Skeletal muscle cell (primary cell): ENCODE data around the gene CHRNA4.

ENCODE experiments used
- DNase-seq: peaks from one replicate; pipeline ENCODE4 v3.0.0-alpha.2; 2010; ENCODE audit warnings: low read depth
- H3K4me3 ChIP-seq: 2 replicates; pipeline ENCODE4 v1.5.1; 2011; ENCODE audit warnings: low read depth, mild to moderate bottlenecking, control low read depth, low read length, moderate library complexity

The CHRNA4 gene

DNA sequence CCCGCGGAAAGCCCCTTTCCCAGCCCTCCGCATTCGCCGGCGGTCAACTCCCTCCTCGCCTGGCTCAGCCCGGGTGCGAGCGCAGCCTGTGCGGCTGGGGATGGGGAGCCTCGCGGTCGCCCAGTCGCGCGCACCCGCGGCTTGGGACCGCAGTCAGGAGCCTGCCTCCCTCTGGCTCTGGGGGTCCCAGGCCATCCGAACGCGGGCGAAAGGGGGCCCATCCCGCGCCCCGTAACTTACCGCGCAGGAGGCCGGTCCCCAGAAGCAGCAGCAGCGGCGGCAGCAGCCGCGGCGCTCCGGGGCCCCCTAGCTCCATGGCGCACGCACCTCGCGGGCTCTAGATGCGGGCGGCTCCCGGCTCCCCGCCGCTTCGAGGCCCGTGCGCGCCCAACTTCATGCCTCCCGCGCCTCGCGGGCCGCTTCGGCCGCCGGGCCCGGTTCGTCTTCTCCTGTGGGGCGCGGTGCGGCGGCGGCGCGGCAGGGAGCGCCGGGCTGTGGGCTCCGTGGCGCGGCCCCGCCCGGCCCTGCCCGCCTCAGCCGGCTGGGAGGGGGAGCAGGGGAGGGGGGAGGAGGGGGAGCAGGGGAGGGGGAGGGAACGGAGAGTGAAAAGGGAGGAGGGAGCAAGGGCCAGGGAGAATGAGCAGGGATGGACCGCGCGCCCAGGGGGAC lies at the start of gene CHRNA4:
Gene CHRNA4 (minus strand): TSS at position 500 of the 669 bp plus-strand sequence. CDS start 184 bp downstream, at position 316.
- no peak for DNase-seq
- no peak within 1 kb of the TSS for H3K4me3 ChIP-seq

DNA sequence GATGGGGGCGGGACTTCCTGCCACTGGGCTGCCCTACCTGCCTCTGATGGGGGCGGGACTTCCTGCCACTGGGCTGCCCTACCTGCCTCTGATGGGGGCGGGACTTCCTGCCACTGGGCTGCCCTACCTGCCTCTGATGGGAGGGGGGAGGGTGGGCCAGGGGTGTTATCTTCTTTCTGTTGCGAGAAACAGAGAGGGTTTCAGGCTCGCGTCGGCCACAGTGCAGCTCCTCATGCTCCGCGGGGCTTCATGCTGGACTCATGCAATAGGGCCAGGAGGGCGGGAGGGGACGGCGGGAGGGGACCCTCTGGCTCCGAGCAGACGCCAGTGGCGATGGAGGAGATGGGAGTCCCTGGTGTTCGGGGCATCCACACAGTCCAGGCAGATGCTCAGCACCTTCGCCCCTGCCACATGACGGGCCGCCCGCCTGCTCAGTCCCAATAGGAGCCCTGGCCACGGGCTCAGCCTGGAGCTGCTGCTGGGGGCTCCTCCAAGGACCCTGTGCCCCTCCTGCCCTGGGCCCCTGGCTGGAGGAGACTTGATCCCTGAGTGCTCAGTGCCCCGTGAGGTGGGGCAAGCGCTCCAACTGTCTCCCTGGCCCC lies 48.8 kb upstream of the CHRNA4 start:
- no peak overlapping the region for H3K4me3 ChIP-seq
- no peak for DNase-seq

DNA sequence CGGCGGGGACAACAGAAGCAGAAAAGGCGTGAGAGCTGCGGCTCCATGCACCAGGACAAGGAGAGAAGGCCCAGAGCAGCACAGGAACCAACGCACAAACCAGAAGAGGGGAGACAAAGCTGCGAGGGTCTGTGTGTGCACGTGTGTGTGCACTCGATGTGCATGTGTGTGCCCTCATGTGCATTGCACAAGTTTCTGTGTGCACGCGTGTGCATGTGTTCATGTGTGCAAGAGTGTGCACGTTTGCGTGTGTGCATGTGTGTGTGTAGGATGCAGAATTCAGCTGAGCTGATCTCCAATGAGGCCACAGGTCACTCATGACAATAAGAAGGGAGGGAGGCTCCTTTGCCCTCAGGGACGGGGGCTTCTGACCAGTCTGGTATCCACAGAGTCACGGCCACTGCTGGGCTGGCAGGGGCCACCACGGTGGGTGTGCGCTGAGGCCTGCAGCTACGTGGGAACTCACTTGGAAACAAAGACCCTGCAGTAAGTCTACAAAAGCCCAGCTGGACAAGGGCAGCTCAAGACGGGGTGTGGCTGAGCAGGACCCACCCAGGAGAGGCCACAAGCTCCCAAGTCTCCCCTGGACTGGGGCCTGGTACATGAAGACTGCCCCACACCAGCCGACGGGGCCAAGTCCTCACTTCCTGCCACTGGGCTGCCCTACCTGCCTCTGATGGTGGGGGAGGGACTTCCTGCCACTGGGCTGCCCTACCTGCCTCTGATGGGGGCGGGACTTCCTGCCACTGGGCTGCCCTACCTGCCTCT lies 48.1 kb upstream of the CHRNA4 start:
- H3K4me3 ChIP-seq: no peak overlapping the region
- no peak for DNase-seq

DNA sequence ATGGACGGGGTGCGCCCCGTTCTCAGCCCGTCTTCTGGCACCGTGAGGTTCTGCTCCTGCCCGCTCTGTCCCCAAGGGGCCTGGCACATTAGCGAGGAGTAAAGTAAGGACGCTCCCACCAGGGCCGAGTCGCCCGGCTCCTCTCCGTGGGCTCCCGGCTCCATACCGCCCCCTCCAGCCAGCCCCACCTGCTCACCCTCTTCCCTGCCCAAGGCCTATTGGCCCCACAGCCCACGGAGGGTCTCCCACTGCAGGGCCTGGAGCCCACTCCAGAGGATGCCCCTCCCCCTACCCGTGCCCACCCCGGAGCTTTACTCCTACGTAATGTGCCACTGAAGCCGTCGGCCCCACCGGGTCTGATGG lies 47.5 kb upstream of the CHRNA4 start:
- DNase-seq: no peak
- no peak overlapping the region for H3K4me3 ChIP-seq

- no peak for DNase-seq
- no peak overlapping the region for H3K4me3 ChIP-seq
Observed at GRCh38 chr20:63407928-63408683, 47.0 kb upstream of the CHRNA4 start.

- DNase-seq: no peak
- H3K4me3 ChIP-seq: no peak overlapping the region
Observed at GRCh38 chr20:63406617-63407245, 45.6 kb upstream of the CHRNA4 start.

DNA sequence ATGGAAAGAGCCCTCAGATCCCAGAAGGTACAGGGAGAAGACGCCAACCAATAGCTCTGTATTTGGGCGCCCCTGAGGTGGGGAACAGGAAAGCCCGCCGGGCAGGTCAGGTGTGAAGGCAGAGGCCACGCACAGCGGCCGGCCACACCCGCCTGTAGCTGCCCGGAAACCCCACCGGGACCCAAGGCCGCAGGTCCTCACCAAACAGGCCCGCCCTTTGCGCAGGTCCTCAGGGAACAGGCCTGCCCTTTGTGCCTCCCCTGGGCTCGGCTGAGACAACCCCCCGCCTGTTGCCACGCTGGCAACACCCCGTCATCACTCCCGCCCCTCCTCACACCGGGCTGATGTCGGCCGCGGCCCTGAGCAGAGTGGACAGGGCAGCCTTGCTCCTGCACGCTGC lies 44.9 kb upstream of the CHRNA4 start:
- H3K4me3 ChIP-seq: no peak overlapping the region
- DNase-seq: no peak

- DNase-seq: no peak
- H3K4me3 ChIP-seq: no peak overlapping the region
Observed at GRCh38 chr20:63405102-63405730, 44.1 kb upstream of the CHRNA4 start.

GRCh38 chr20:63404129-63405085 lies 43.3 kb upstream of the CHRNA4 start:
- DNase-seq: no peak
- no peak overlapping the region for H3K4me3 ChIP-seq

- no peak overlapping the region for H3K4me3 ChIP-seq
- no peak for DNase-seq
Observed at GRCh38 chr20:63403403-63404105, 42.4 kb upstream of the CHRNA4 start.

DNA sequence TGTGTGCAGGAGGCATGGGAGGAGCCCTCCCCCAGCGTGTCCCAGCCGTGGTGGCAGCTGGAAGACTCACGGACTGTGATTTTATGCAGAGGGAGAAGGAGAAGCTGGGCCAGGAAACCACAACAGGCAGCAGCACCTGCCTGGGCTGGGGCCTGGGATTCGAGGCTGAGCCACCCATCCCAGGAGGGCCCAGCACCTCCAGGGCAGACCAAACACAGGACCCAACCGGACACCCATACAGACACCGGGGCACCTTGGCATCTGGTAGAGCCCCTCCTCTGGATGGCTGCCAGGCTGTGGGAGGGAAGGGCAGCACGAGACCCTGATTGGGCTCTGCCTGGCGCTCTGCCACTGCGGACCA lies 41.7 kb upstream of the CHRNA4 start:
- no peak overlapping the region for H3K4me3 ChIP-seq
- DNase-seq: no peak

GRCh38 chr20:63402181-63402859 lies 41.2 kb upstream of the CHRNA4 start:
- no peak for DNase-seq
- H3K4me3 ChIP-seq: no peak overlapping the region

GRCh38 chr20:63401384-63402110 lies 40.4 kb upstream of the CHRNA4 start:
- DNase-seq: no peak
- H3K4me3 ChIP-seq: no peak overlapping the region

GRCh38 chr20:63400486-63401210 lies 39.5 kb upstream of the CHRNA4 start:
- DNase-seq: no peak
- H3K4me3 ChIP-seq: no peak overlapping the region

GRCh38 chr20:63399596-63400375 lies 38.6 kb upstream of the CHRNA4 start:
- DNase-seq: no peak
- no peak overlapping the region for H3K4me3 ChIP-seq
